ENCODE measurements around the gene ACOXL.

The ACOXL gene

GRCh38 chr2:110847651-110848050 is 115.3 kb downstream of the ACOXL start:
- DNase-seq (ENCODE audit: insufficient read length, low spot score) = no peak
- TF ChIP-seq, protein P1, sequence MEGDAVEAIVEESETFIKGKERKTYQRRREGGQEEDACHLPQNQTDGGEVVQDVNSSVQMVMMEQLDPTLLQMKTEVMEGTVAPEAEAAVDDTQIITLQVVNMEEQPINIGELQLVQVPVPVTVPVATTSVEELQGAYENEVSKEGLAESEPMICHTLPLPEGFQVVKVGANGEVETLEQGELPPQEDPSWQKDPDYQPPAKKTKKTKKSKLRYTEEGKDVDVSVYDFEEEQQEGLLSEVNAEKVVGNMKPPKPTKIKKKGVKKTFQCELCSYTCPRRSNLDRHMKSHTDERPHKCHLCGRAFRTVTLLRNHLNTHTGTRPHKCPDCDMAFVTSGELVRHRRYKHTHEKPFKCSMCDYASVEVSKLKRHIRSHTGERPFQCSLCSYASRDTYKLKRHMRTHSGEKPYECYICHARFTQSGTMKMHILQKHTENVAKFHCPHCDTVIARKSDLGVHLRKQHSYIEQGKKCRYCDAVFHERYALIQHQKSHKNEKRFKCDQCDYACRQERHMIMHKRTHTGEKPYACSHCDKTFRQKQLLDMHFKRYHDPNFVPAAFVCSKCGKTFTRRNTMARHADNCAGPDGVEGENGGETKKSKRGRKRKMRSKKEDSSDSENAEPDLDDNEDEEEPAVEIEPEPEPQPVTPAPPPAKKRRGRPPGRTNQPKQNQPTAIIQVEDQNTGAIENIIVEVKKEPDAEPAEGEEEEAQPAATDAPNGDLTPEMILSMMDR (IDR thresholded peaks at IDR 0.05; ENCODE audit: insufficient read depth, missing control alignments) = no peak
- no peak for FAIRE-seq

- no peak for DNase-seq (ENCODE audit: insufficient read length, low spot score)
- FAIRE-seq = no peak
- TF ChIP-seq, protein P1 (IDR thresholded peaks at IDR 0.05; ENCODE audit: insufficient read depth, missing control alignments) = no peak
Measured at GRCh38 chr2:110848071-110848470, 115.7 kb downstream of the ACOXL start.

DNA sequence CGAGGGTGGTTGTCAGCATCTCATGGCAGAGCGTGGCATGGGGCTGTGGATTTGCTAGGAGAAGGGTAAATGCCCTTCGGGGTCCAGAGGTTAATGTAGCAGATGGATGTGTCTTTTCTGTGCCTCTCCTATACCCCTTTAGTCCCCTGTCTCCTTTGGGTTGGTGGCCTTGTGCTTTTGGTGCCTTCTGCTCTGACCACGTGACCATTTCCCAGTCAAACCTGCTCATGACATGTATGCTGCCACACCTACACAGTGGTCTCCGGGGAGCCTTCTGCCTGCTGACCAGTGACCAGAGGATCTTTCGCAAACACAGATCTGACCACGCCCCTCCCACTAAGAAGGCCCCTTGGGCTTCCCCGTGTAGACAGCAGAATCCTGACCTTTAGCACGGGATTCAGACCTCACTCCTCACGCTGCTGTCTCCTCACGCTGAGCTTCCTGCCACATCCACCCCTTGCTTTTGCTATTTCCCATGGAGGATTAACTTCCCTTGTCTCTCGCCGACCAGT is 116.2 kb downstream of the ACOXL start:
- FAIRE-seq = no peak
- TF ChIP-seq, protein P1 (IDR thresholded peaks at IDR 0.05; ENCODE audit: insufficient read depth, missing control alignments) = no peak
- no peak for DNase-seq (ENCODE audit: insufficient read length, low spot score)

GRCh38 chr2:110851531-110851930 is 119.2 kb downstream of the ACOXL start:
- TF ChIP-seq, protein P1 (IDR thresholded peaks at IDR 0.05; ENCODE audit: insufficient read depth, missing control alignments) = no peak

GRCh38 chr2:110852051-110852450 is 119.7 kb downstream of the ACOXL start:
- FAIRE-seq = no peak

More at GRCh38 chr2:110851531-110851930, 119.2 kb downstream of the ACOXL start:
- FAIRE-seq (no peak), DNase-seq (ENCODE audit: insufficient read length, low spot score) (no peak)

DNA sequence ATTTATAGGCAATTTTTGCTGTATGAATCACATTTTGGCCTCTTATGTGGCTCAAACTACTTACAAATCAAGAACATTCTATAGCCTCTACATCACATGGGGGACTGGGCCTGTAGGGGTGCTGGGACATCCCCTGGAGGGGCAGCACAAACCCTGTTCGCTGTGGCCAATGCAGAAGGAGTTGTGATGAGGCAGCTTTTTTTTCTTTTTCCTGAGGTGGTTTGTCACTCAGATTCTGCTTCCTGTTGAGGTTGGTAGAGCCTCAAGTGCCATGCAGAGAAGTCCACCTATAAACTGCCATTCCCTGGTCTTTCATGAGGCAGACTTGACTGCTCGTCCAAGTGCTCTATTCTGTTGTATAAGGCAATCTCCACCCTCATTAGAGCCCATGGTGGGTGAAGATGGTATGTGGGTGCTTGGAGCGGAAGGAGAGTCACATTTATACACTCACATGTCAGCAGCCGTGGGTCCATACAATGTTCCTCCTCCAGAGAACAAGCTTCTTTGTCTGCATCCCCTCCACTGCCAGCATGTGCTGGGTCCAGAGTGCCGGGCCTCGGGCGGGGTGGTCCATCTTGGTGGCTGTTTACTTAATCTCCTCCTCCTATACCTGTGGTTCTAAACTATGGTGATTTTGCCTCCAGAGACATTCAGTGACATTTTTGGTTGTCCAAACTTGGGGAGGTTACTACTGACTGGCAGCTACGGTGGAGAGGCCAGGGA is 120.3 kb downstream of the ACOXL start:
- DNase-seq (ENCODE audit: insufficient read length, low spot score) (no peak), FAIRE-seq (no peak)

More at GRCh38 chr2:110852051-110852450, 119.7 kb downstream of the ACOXL start:
- TF ChIP-seq, protein P1 (IDR thresholded peaks at IDR 0.05; ENCODE audit: insufficient read depth, missing control alignments) = no peak
- DNase-seq (ENCODE audit: insufficient read length, low spot score) = no peak

More for the DNA sequence above, 120.3 kb downstream of the ACOXL start:
- TF ChIP-seq, protein P1 (IDR thresholded peaks at IDR 0.05; ENCODE audit: insufficient read depth, missing control alignments) = no peak
